Neural cell (in vitro differentiated cells): ENCODE data around the gene KCNIP4. TPM values are rescaled to one million over a fixed set of nuclear protein-coding genes. Genes with fewer than 3 reads are reported as not detected.

Experiments
- H2AFZ ChIP-seq: fragments of 200-600, 300-800 bp; sonication (generic), shearing (Covaris generic); 2 replicates; pipeline ENCODE4 v1.6.0; 2014; ENCODE audit warnings: low read depth, mild to moderate bottlenecking, antibody characterized with exemption, low read length, moderate library complexity
- H3F3A ChIP-seq: fragments of 200-600 bp; shearing (Covaris generic); 2 replicates; pipeline ENCODE4 v1.6.1; 2016; ENCODE audit warnings: mild to moderate bottlenecking, moderate library complexity, mixed read lengths, antibody characterized with exemption, low read length; ENCODE audit not compliant: insufficient read depth, poor library complexity, severe bottlenecking
- H3K27ac ChIP-seq: fragments of 200-600, 300-800 bp; sonication (generic), shearing (Covaris generic); 2 replicates; pipeline ENCODE4 v1.5.1; 2014; ENCODE audit warnings: mild to moderate bottlenecking, low read length, moderate library complexity
- H3K27me3 ChIP-seq: fragments of 300-800, 200-600 bp; sonication (generic), shearing (Covaris generic); 2 replicates; pipeline ENCODE4 v1.6.0; 2014; ENCODE audit warnings: mild to moderate bottlenecking, low read depth, low read length, moderate library complexity; ENCODE audit not compliant: insufficient read depth
- H3K36me3 ChIP-seq: fragments of 300-800, 200-600 bp; sonication (generic), shearing (Covaris generic); 2 replicates; pipeline ENCODE4 v1.5.1; 2014; ENCODE audit warnings: mild to moderate bottlenecking, antibody characterized with exemption, low read length, moderate library complexity; ENCODE audit not compliant: insufficient read depth
- H3K4me2 ChIP-seq: fragments of 300-800, 200-600 bp; sonication (generic), shearing (Covaris generic); 2 replicates; pipeline ENCODE4 v1.6.0; 2014; ENCODE audit warnings: mild to moderate bottlenecking, low read length
- H3K4me3 ChIP-seq: fragments of 300-800, 200-600 bp; sonication (generic), shearing (Covaris generic); 2 replicates; pipeline ENCODE4 v1.5.1; 2014; ENCODE audit warnings: mild to moderate bottlenecking, low read length, moderate library complexity
- H3K79me2 ChIP-seq: fragments of 200-600 bp; shearing (Covaris generic); replicated peaks from 2 replicates; pipeline ENCODE4 v1.6.0; 2014; ENCODE audit warnings: mild to moderate bottlenecking, low read length, moderate library complexity; ENCODE audit not compliant: insufficient read depth
- H3K9ac ChIP-seq: fragments of 300-800, 200-600 bp; sonication (generic), shearing (Covaris generic); 2 replicates; pipeline ENCODE4 v1.6.1; 2016; ENCODE audit warnings: mild to moderate bottlenecking, low read length, mixed read lengths
- H3K9me2 ChIP-seq: fragments of 200-600 bp; shearing (Covaris generic); 2 replicates; pipeline ENCODE4 v1.6.1; 2016; ENCODE audit warnings: mild to moderate bottlenecking, low read length, mixed read lengths; ENCODE audit not compliant: insufficient read depth
- H3K9me3 ChIP-seq: fragments of 200-600, 300-800 bp; sonication (generic), shearing (Covaris generic); 2 replicates; pipeline ENCODE4 v1.6.1; 2016; ENCODE audit warnings: mild to moderate bottlenecking, mixed run types, low read length, moderate library complexity, mixed read lengths
- H4K20me1 ChIP-seq: fragments of 200-600 bp; shearing (Covaris generic); 2 replicates; pipeline ENCODE4 v1.6.1; 2016; ENCODE audit warnings: mild to moderate bottlenecking, mixed run types; ENCODE audit not compliant: insufficient read depth
- CTCF ChIP-seq: fragments of 450-650 bp; IDR thresholded peaks from 2 replicates; pipeline ENCODE4 v1.5.1; 2014; ENCODE audit warnings: antibody characterized with exemption, mild to moderate bottlenecking, moderate library complexity; ENCODE audit not compliant: poor library complexity, severe bottlenecking
- EP300 ChIP-seq: fragments of 450-650 bp; conservative IDR thresholded peaks from 2 replicates; pipeline ENCODE4 v1.6.1; 2014; ENCODE audit warnings: antibody characterized with exemption, mild to moderate bottlenecking, moderate library complexity; ENCODE audit not compliant: poor library complexity, severe bottlenecking
- EZH2 ChIP-seq: fragments of 200-600, 300-800 bp; shearing (Covaris generic), sonication (generic); IDR thresholded peaks from 2 replicates; pipeline ENCODE4 v1.6.1; 2014; ENCODE audit warnings: antibody characterized with exemption, low read length, borderline replicate concordance, mild to moderate bottlenecking; ENCODE audit not compliant: insufficient read depth, poor library complexity, severe bottlenecking
- MXI1 ChIP-seq: fragments of 450-650 bp; conservative IDR thresholded peaks from 2 replicates; pipeline ENCODE4 v1.6.1; 2014; ENCODE audit warnings: antibody characterized with exemption, mild to moderate bottlenecking; ENCODE audit not compliant: poor library complexity, severe bottlenecking
- POLR2AphosphoS5 ChIP-seq: IDR thresholded peaks from 2 replicates; pipeline ENCODE4 v1.6.1; 2012
- RAD21 ChIP-seq: fragments of 450-650 bp; conservative IDR thresholded peaks from 2 replicates; pipeline ENCODE4 v1.6.1; 2014; ENCODE audit warnings: antibody characterized with exemption, mild to moderate bottlenecking, moderate library complexity
- REST ChIP-seq: IDR thresholded peaks from 2 replicates; pipeline ENCODE4 v1.6.1; 2012; ENCODE audit warnings: borderline replicate concordance
- SMC3 ChIP-seq: fragments of 450-650 bp; conservative IDR thresholded peaks from 2 replicates; pipeline ENCODE4 v1.6.1; 2014; ENCODE audit warnings: antibody characterized with exemption, mild to moderate bottlenecking, moderate library complexity; ENCODE audit not compliant: poor library complexity
- TAF1 ChIP-seq: IDR thresholded peaks from 2 replicates; pipeline ENCODE4 v1.6.1; 2012; ENCODE audit warnings: low read depth
- polyA plus RNA-seq: library from polyadenylated mRNA; depleted of rRNA; stranded (reverse); fragments of >200 nt; gene quantifications from 2 replicates; pipeline ENCODE4 v1.2.3, GENCODE V29; 2014

KCNIP4 gene
- polyA plus RNA-seq, 1 donor from 2014 or later, result 22.8 TPM

GRCh38 chr4:21529214-21529613, 419.4 kb downstream of the KCNIP4 start:
- H3K9me3 ChIP-seq, result no peaks in the 10 kb centered on the region
- H3K4me3 ChIP-seq, result no peak overlapping the region
- TF ChIP-seq RAD21 (no peak), CTCF (no peak), SMC3 (no peak), EP300 (no peak), EZH2 (no peak), REST (no peak), POLR2AphosphoS5 (no peak), TAF1 (no peak)
- no peaks in the 10 kb centered on the region for H3K79me2 ChIP-seq
- no peaks in the 10 kb centered on the region for H3K9me2 ChIP-seq
- H3K4me2 ChIP-seq, result no peak overlapping the region
- H4K20me1 ChIP-seq, result no peaks in the 10 kb centered on the region
- H3K9ac ChIP-seq, result no peak overlapping the region
- H3K36me3 ChIP-seq, result no peaks in the 10 kb centered on the region
- no peak overlapping the region for H2AFZ ChIP-seq
- H3K27me3 ChIP-seq, result no peaks in the 10 kb centered on the region
- H3K27ac ChIP-seq, result no peak overlapping the region
- H3F3A ChIP-seq, result no peaks in the 10 kb centered on the region

GRCh38 chr4:21522296-21522695, 426.3 kb downstream of the KCNIP4 start:
- TF ChIP-seq REST (no peak), CTCF (no peak), TAF1 (no peak), MXI1 (no peak), SMC3 (no peak), EZH2 (no peak), RAD21 (no peak)
- H3K9me2 ChIP-seq, result no peaks in the 10 kb centered on the region
- no peak overlapping the region for H3K4me3 ChIP-seq
- no peak overlapping the region for H3K27ac ChIP-seq
- H3K79me2 ChIP-seq, result no peaks in the 10 kb centered on the region
- no peaks in the 10 kb centered on the region for H4K20me1 ChIP-seq
- H3F3A ChIP-seq, result no peaks in the 10 kb centered on the region
- no peak overlapping the region for H2AFZ ChIP-seq
- no peaks in the 10 kb centered on the region for H3K36me3 ChIP-seq
- H3K9ac ChIP-seq, result no peak overlapping the region
- no peak overlapping the region for H3K4me2 ChIP-seq
- H3K27me3 ChIP-seq, result no peaks in the 10 kb centered on the region
- no peaks in the 10 kb centered on the region for H3K9me3 ChIP-seq
